IPS DF 4.7 (cell line): ENCODE data around the gene GDF2.

ENCODE experiments used
- DNase-seq: peaks from one replicate; pipeline ENCODE4 v3.0.0-alpha.2; 2013; ENCODE audit warnings: low spot score; ENCODE audit errors: extremely low read depth

The GDF2 gene

GRCh38 chr10:47311932-47312662 is 10.2 kb upstream of the GDF2 start:
- DNase-seq, result peak; percentile 51

DNA sequence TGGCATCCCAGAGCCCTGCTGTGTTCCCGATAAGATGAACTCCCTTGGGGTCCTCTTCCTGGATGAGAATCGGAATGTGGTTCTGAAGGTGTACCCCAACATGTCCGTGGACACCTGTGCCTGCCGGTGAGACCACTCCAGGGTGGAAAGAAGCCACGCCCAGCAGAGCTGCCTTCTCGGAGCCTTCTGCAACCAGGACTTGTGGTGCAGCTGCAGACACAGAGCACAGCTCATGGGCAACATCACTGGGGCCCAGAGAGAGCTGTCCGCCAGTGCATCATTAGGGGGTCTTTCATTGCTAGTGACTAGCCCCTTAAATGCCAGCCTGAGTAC is 9.6 kb upstream of the GDF2 start:
- DNase-seq, result no peak

- DNase-seq, result no peak
Observed at GRCh38 chr10:47314416-47314970, 7.8 kb upstream of the GDF2 start.

- DNase-seq, result no peak
Observed at GRCh38 chr10:47315421-47315820, 6.8 kb upstream of the GDF2 start.

- DNase-seq, result no peak
Observed at GRCh38 chr10:47316131-47316530, 6.1 kb upstream of the GDF2 start.

GRCh38 chr10:47317251-47317650 is 5.0 kb upstream of the GDF2 start:
- DNase-seq, result no peak

DNA sequence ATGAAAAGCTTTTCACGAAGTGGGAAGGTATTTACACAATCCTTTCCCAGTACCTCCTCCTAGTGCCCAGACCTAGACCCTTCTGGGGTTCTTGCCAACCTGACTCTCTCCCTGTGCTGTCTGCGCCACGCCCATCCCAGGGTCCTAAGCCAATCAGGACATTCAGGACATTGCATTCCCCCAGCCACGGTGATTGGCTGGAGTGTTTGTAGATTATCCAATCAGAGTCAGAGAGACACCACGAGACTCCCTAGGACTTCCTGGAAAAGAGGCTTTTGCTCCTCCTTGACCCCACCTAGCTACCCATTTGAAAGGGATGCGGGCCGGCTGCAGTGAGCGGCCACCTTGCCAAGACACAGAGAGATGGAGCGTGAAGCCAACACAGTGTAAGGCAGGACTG is 3.5 kb upstream of the GDF2 start:
- DNase-seq, result no peak

DNA sequence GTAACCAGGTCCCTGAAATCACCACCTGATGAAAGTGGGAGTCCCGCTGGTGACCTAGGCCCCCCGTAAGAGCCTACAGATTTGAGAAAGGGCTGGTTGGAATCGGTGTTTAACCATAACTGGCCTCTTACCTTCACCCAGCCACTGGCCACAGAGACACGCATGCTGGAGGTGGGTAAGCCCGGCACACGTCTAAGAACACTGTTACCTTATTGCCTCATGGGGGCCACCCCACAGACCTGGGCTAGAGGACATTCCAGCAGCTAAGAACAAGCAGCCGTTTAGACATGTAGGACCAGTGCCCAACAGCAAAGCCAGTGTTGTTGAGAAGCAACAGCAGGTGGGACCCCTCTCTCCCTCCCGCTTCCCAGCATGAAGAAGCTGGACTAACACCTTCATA is 2.5 kb upstream of the GDF2 start:
- no peak for DNase-seq

DNA sequence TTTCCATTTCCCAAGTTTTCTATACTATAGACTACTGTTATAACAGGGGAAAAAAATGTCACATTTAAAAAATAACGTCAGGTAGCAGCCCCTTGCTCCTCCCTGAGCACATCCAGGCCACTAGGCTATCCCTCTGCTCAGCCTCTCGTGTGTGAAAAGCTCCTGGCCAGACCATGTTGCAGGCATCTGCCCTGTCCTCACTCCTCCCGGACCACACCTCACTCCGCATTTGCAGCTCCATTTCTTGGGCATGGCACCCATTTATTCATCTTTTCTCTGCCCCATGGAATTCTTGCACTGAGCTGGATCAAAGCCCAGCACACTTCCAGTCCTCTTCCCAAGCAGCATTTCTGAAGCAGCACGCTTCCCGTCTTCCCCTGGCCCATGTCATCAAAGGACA is 1.4 kb upstream of the GDF2 start:
- no peak for DNase-seq

DNA sequence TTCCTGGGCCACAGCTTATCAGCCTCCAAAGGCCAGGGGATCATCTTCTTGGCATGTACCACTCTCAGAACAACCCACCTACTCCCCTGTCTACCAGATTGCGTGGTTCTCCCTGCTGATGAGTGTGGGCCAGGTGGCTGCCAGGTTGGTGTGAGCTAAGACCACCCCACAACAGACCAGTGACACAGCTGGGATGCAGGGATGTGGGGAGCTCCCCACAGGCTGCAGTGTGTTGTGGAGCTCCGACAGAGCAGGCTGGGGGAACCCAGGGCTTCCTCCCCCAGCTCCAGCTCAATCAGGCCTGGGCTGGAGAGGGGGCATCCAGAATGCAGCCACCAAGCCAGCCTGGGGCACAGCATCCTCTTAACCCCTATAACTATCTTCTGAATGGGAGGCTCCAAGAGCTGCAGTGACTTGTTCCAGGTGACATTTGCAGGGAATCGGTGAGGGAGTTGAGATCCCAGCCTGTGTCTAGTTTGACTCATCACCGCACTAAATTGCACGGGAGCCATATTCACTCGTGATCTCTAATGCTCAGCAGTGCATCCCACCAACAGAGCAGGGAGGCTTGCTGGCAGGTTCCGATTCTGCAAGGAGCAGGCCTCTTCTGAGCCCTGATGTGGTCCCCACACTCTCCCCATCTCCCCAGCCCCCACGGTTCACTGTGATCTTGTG is 596 bp upstream of the GDF2 start:
- no peak for DNase-seq

GRCh38 chr10:47323087-47323486 is 833 bp downstream of the GDF2 start:
- no peak for DNase-seq

DNA sequence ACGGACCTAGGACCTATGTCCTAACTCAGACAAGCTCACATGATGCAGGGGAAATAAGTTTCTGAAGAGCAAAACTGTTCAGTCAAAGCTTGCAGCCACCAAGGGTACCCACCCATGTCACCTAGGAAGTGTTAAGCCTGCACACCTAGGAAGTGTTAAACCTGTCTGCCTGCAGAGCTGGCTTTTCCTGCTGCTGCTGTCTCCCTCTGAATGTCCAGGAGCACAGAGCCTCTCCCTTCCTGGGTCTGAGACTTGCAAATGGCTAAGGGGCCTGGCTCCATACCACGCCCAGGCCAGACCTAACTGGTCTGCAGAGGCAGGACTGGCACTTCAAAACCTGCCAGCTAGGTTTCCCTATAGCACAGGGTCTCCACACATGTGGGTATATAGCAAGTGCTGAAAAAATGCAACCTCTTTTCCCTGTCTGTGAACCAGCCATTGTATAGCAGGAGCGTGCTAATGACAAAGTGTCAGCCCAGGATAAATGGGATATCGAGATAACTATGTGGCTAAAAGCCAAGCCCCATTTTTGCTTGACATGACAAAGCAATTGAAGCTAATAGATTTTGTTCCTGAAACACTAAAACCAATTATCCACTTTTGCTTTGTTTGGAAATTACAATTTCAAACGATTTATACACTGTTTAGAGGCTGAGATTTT is 1.5 kb downstream of the GDF2 start:
- no peak for DNase-seq

- DNase-seq, result no peak
Observed at GRCh38 chr10:47325303-47326291, 3.3 kb downstream of the GDF2 start.

DNA sequence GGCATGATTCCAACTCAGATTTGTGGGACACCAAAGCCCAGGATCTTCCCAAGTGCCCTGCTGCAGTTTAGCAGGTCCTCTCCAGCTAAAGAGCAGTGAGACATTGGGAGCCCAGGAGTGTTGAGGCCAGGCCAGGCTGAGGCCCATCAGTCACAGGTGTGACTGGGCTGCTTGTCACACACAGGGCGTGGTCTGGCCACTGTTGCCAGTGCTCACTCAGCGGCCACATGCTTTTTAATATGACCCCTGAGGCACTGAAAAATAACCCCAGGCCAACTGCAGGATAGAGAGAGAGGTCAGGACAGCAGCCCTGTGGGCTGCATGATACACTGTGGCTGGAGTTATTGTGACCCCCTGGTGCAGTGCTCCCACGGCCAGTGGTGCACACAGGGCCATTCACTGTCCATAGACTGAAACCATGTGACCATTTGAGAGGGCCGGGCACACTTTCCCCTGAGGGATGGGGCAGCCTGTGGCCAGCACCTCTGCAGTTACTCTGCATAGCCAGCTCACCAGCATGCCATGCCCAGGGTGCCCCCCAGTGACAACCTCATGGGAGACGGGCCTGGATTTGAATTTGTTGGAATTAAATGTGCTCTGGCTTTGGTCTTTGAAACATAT is 4.2 kb downstream of the GDF2 start:
- no peak for DNase-seq

DNA sequence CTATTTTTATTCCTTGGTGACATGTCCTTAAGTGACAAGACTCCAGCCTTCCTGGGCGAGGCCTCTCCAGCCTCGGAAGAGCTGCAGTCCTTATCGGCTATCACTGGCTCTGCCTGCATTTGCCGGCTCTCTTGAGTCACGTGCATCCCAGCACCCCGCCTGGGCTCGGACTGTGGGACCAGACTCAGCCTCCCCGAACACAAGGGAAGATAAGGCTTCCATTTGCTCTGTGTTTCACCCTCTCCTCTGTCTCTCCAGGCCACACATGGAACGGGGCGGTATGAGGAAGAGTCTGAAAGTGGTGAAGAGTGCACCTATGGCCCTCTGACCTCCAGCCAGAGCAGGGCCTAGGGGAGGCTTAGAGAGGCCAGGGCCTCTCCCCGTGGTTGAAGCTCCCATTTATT is 4.7 kb downstream of the GDF2 start:
- no peak for DNase-seq

- no peak for DNase-seq
Observed at GRCh38 chr10:47329855-47330254, 7.6 kb downstream of the GDF2 start.

DNA sequence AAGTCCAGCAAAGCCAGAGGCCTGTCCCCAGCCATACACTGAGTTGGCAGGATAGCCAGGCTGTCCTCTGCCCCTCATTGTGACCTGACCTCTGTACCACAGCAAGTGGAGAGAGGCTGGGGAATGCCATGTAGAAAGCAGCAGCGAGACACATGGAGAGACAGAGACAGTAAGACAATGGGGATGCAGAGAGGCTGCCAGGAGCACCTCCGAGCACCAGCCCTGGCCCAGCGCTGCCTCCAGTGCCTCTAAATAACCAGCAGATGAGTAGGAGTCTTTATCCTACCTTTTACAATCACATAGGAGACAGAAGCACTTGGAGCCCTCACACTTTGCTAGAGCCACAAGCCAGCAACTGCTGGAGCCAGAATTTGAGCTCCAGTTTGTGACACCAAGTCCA is 8.1 kb downstream of the GDF2 start:
- DNase-seq, result no peak

DNA sequence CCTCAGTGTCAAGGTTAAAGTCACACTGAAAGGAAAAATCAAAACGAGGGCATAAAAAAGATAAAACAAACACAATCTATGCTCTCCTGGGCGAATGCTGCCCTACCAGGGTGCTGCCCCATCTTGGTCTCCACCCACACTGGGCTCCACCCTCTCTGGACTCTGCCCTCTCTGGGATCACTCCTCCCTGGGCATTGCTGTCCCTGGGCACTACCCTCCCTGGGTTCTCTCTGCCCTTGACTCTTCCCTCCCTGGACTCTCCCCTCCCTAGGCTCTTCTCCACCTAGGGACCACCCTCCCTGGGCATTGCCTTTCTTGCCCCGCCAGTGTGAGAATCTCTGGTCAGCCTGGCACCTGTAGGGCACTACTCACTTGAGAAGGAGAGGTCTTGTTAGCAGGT is 8.6 kb downstream of the GDF2 start:
- no peak for DNase-seq

DNA sequence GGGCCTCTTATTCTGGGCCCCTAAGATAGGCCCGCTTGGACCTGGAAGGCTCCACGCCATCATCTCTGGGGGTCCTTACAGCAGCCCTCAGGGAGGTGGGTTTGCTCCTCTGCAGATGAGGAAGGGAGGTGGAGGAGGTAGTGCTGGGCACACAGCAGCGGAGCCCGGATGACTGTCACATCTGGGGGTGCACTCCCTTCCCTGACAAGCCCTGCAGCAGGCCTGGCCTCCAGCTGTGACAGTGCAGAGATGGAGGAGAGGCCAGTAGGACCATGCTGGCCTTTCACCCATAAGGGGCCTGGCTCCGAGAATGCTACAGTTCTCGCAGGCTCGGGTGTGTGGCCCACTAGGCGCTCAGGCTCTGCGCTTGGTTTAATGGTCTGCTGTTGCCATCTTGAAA is 9.2 kb downstream of the GDF2 start:
- DNase-seq, result no peak

DNA sequence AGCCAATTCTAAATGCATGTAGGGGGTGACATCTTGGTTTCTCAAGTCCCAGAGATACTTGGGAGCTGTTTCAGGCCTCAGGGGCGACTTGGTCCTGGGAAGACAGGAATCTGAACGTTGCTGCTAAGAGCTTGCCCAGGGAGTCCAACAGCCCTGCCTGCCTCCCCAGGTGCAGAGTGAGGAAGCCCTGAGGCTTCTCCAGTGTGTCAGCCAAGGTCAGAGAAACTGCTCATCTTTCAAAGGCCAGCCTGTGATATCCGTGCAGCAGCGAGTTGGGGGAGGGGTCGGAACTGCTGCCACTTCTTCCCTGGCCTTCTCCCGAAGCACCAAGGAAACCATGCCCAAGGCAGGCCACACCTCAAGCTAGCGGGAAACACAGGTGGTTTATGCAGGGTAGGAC is 9.7 kb downstream of the GDF2 start:
- DNase-seq, result no peak

DNA sequence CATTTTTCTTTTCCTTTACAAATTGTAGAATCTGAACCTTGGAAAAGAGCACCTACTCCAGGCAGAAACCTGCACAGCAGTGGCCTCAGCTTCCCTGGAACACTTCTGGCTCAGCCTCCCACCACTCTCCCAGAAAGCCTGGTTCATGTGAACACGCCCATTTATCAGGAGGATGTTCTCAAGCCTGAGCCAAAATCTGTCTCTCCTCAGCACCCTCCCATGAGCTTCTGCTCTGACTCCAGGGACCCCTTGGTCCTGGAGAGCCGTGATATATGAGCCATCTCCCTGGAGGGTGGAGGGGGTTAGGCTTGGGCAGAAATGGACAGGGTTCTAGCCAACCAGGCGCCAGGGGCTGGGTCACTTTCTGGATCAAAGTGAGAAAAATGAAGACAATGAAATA is 10.1 kb downstream of the GDF2 start:
- DNase-seq, result no peak
